ENCODE data around the gene GATB.

GATB gene

GRCh38 chr4:151628001-151628608 lies 132.7 kb downstream of the GATB start:
- H3K27me3 Mint-ChIP-seq (ENCODE audit: low read depth), result peaks cover 8% of the 10 kb centered on the region
- H3K9me3 Mint-ChIP-seq, result peaks cover 5% of the 10 kb centered on the region
- H3K27ac Mint-ChIP-seq, result no peak overlapping the region
- H3K4me3 Mint-ChIP-seq, result no peak overlapping the region
- no peak for TF ChIP-seq CTCF (IDR thresholded peaks at IDR 0.05; ENCODE audit: unreplicated experiment in 3 of 3)
- peaks cover 14% of the 10 kb centered on the region for H3K36me3 Mint-ChIP-seq (ENCODE audit: low read depth)
- H3K4me1 Mint-ChIP-seq, result peaks cover 24% of the 10 kb centered on the region

- H3K27ac Mint-ChIP-seq, result no peak overlapping the region
- peaks cover 8% of the 10 kb centered on the region for H3K36me3 Mint-ChIP-seq (ENCODE audit: low read depth)
- H3K9me3 Mint-ChIP-seq, result no peaks in the 10 kb centered on the region
- peaks cover 21% of the 10 kb centered on the region for H3K4me1 Mint-ChIP-seq
- no peak overlapping the region for H3K4me3 Mint-ChIP-seq
- peaks cover 8% of the 10 kb centered on the region for H3K27me3 Mint-ChIP-seq (ENCODE audit: low read depth)
- no peak for TF ChIP-seq CTCF (IDR thresholded peaks at IDR 0.05; ENCODE audit: unreplicated experiment in 3 of 3)
Measured at GRCh38 chr4:151627491-151627890, 133.3 kb downstream of the GATB start.

- Mint-ChIP-seq H3K27me3 (ENCODE audit: low read depth) (peaks cover 8% of the 10 kb centered on the region), H3K9me3 (no peaks in the 10 kb centered on the region), H3K4me1 (peaks cover 17% of the 10 kb centered on the region), H3K36me3 (ENCODE audit: low read depth) (peaks cover 4% of the 10 kb centered on the region), H3K4me3 (no peak overlapping the region), H3K27ac (no peak overlapping the region)
- TF ChIP-seq CTCF (IDR thresholded peaks at IDR 0.05; ENCODE audit: unreplicated experiment in 3 of 3), result no peak
Measured at GRCh38 chr4:151626751-151627150, 134.1 kb downstream of the GATB start.

- peaks cover 4% of the 10 kb centered on the region for H3K36me3 Mint-ChIP-seq (ENCODE audit: low read depth)
- no peak for TF ChIP-seq CTCF (IDR thresholded peaks at IDR 0.05; ENCODE audit: unreplicated experiment in 3 of 3)
- H3K4me1 Mint-ChIP-seq, result peaks cover 17% of the 10 kb centered on the region
- peaks cover 8% of the 10 kb centered on the region for H3K27me3 Mint-ChIP-seq (ENCODE audit: low read depth)
- no peak overlapping the region for H3K27ac Mint-ChIP-seq
- H3K4me3 Mint-ChIP-seq, result no peak overlapping the region
- no peaks in the 10 kb centered on the region for H3K9me3 Mint-ChIP-seq
Measured at GRCh38 chr4:151626228-151626627, 134.6 kb downstream of the GATB start.

- no peaks in the 10 kb centered on the region for H3K9me3 Mint-ChIP-seq
- H3K27me3 Mint-ChIP-seq (ENCODE audit: low read depth), result peaks cover 6% of the 10 kb centered on the region
- no peaks in the 10 kb centered on the region for H3K36me3 Mint-ChIP-seq (ENCODE audit: low read depth)
- H3K4me3 Mint-ChIP-seq, result no peak overlapping the region
- TF ChIP-seq CTCF (IDR thresholded peaks at IDR 0.05; ENCODE audit: unreplicated experiment in 3 of 3), result no peak
- peaks cover 17% of the 10 kb centered on the region for H3K4me1 Mint-ChIP-seq
- peak overlapping the region in 1 of 3 experiments; percentile 43 for H3K27ac Mint-ChIP-seq
Measured at GRCh38 chr4:151624626-151625565, 135.9 kb downstream of the GATB start.
